OCI-LY3 (cell line): ENCODE results near the gene MEOX1.

ENCODE experiments used
- CTCF ChIP-seq: fragments of 200-600, 300-600 bp; sonication (generic); IDR thresholded peaks from 2 replicates; pipeline ENCODE4 v1.5.1; 2014; ENCODE audit warnings: antibody characterized with exemption, low read length, low read depth
- EZH2phosphoT487 ChIP-seq: fragments of 200-600 bp; shearing (Covaris generic); IDR thresholded peaks from 2 replicates; pipeline ENCODE4 v1.6.1; 2018; ENCODE audit warnings: antibody characterized with exemption, mixed run types, low read depth

- no peak for TF ChIP-seq CTCF
- TF ChIP-seq EZH2phosphoT487 = no peak
Measured at GRCh38 chr17:43655693-43656255, 5.9 kb downstream of the MEOX1 start.
